Spleen (tissue), 7 donors: ENCODE data around the gene PLPP3.

Experiments used
- POLR2A ChIP-seq, 3 donors: fragments of 450-650 bp; IDR thresholded peaks; one replicate each; pipeline ENCODE4 v1.5.1; 2017; ENCODE audit warnings: antibody characterized with exemption in 3 of 3, mild to moderate bottlenecking in 1 of 3
- TF ChIP-seq, protein P1 (sequence below), 11 experiments: fragments of 200-600 bp in 7 of 11; fragments of 450-650 bp in 4 of 11; sonication (generic) in 4 of 11; IDR thresholded peaks in 8 of 11; conservative IDR thresholded peaks in 3 of 11; 1 replicate in 7 of 11; 2 replicates in 4 of 11; pipeline versions ENCODE4 v1.4.0 to v1.8.0; 2016 to 2021; ENCODE audit warnings: antibody characterized with exemption in 11 of 11, inconsistent platforms in 4 of 11, mild to moderate bottlenecking in 1 of 11
- donor health status: DM: no; HTN: no; CAD: no; lungs with moderate emphysema.
- donor health status: DM: no; HTN: no; CAD: no.
- donor health status: DM: no; HTN: no; CAD: no.

DNA sequence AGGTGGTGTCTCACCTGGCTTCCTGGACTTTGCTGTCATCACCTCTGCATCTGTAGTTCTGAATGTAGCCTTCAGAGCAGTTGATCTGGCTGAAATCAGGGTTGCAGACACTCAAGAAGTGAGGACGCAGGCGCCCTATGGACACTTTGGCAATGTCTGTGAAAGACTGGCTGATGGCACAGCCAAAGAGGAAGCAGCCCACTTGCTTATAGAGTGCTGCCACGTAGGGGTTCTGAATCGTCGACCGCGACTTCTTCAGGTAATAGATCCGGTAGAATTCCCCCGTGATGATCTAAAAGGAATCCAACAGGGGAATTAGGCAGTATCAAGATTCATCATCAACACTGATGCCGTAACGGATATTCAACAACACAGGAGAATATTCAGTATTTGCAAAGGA is 55.1 kb downstream of the PLPP3 start:
- TF ChIP-seq, protein P1, sequence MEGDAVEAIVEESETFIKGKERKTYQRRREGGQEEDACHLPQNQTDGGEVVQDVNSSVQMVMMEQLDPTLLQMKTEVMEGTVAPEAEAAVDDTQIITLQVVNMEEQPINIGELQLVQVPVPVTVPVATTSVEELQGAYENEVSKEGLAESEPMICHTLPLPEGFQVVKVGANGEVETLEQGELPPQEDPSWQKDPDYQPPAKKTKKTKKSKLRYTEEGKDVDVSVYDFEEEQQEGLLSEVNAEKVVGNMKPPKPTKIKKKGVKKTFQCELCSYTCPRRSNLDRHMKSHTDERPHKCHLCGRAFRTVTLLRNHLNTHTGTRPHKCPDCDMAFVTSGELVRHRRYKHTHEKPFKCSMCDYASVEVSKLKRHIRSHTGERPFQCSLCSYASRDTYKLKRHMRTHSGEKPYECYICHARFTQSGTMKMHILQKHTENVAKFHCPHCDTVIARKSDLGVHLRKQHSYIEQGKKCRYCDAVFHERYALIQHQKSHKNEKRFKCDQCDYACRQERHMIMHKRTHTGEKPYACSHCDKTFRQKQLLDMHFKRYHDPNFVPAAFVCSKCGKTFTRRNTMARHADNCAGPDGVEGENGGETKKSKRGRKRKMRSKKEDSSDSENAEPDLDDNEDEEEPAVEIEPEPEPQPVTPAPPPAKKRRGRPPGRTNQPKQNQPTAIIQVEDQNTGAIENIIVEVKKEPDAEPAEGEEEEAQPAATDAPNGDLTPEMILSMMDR (IDR thresholded peaks at IDR 0.05 in 8 of 11, conservative IDR thresholded peaks at IDR 0.05 in 3 of 11), result no peak
- no peak for TF ChIP-seq POLR2A (IDR thresholded peaks at IDR 0.05)
